Lower lobe of right lung (tissue), 2 donors: ENCODE results near the gene USP21. TPM values are rescaled to one million over a fixed set of nuclear protein-coding genes. Genes with fewer than 3 reads are reported as not detected.
A peak's percentile ranks its signal among the peaks of the same experiment; 100 is the strongest.

ENCODE experiments used
- ATAC-seq, 2 donors: fragments of 200-7000 bp; cut with Tn5 transposase; one replicate each; pipeline ENCODE4 v1.9.1; 2020 to 2022; ENCODE audit warnings: mild to moderate bottlenecking in 2 of 2, moderate library complexity in 2 of 2
- DNase-seq: peaks from one replicate; pipeline ENCODE4 v3.0.0-alpha.2; 2020
- H3K27ac ChIP-seq: fragments of 200-600 bp; one replicate; pipeline ENCODE4 v1.8.0; 2022
- H3K27me3 ChIP-seq: fragments of 200-600 bp; one replicate; pipeline ENCODE4 v1.8.0; 2022; ENCODE audit warnings: low read depth
- H3K36me3 ChIP-seq: fragments of 200-600 bp; one replicate; pipeline ENCODE4 v1.8.0; 2022; ENCODE audit warnings: mild to moderate bottlenecking
- H3K4me1 ChIP-seq: fragments of 200-600 bp; one replicate; pipeline ENCODE4 v1.8.0; 2022
- H3K4me3 ChIP-seq: fragments of 200-600 bp; one replicate; pipeline ENCODE4 v1.8.0; 2022; ENCODE audit warnings: mild to moderate bottlenecking
- H3K9me3 ChIP-seq: fragments of 200-600 bp; one replicate; pipeline ENCODE4 v1.8.0; 2022
- intact Hi-C: fragments of 100-400 bp; cut with DNase I; formaldehyde crosslinking; loops from one replicate; pipeline ENCODE4 v1.11.0; 2022
- total RNA-seq: library from RNA; stranded (reverse); fragmentation: NEBNext Ultra II Directional; extraction: Animal tissue kit (Norgen Biotek cat#: 25700); gene quantifications from one replicate; pipeline ENCODE4 v1.2.1, GENCODE V29; 2021
- TF ChIP-seq, protein P1 (sequence below): fragments of 200-600 bp; IDR thresholded peaks from one replicate; pipeline ENCODE4 v1.8.0; 2022; ENCODE audit warnings: antibody characterized with exemption, mild to moderate bottlenecking
- donor health status: DM: no; HTN: yes; CAD: no; lungs with severe emphysema.

The USP21 gene
- total RNA-seq, 1 donor from 2014 or later: 32.2 TPM

DNA sequence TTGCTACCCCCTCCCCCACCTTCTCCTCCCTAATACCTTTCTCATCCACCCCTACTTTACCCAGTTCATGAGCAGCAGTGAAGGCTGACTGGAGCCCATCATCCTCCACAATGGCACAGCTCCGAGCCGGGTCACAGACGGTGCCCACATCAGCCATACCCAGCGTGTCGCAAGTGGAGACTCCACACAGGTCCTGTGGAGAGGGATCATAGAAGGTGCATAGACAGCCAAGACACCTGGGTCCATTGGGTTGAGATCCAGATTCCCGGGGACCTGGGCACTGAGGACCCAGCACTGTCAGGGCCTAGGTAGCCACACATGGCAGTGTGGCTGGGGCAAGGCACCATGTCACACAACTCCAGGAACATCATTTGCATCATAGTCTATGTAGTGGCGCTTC lies 36.8 kb downstream of the USP21 start:
- ATAC-seq: no peak
- H3K4me1 ChIP-seq: peaks cover 83% of the 10 kb centered on the region
- TF ChIP-seq, protein P1, sequence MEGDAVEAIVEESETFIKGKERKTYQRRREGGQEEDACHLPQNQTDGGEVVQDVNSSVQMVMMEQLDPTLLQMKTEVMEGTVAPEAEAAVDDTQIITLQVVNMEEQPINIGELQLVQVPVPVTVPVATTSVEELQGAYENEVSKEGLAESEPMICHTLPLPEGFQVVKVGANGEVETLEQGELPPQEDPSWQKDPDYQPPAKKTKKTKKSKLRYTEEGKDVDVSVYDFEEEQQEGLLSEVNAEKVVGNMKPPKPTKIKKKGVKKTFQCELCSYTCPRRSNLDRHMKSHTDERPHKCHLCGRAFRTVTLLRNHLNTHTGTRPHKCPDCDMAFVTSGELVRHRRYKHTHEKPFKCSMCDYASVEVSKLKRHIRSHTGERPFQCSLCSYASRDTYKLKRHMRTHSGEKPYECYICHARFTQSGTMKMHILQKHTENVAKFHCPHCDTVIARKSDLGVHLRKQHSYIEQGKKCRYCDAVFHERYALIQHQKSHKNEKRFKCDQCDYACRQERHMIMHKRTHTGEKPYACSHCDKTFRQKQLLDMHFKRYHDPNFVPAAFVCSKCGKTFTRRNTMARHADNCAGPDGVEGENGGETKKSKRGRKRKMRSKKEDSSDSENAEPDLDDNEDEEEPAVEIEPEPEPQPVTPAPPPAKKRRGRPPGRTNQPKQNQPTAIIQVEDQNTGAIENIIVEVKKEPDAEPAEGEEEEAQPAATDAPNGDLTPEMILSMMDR: no peak
- DNase-seq: no peak
- H3K27me3 ChIP-seq: no peaks in the 10 kb centered on the region
- intact Hi-C loops: no loop called here
- H3K36me3 ChIP-seq: peaks cover 7% of the 10 kb centered on the region
- H3K27ac ChIP-seq: no peak overlapping the region
- no peaks in the 10 kb centered on the region for H3K9me3 ChIP-seq
- peak overlapping the region; percentile 40 for H3K4me3 ChIP-seq

DNA sequence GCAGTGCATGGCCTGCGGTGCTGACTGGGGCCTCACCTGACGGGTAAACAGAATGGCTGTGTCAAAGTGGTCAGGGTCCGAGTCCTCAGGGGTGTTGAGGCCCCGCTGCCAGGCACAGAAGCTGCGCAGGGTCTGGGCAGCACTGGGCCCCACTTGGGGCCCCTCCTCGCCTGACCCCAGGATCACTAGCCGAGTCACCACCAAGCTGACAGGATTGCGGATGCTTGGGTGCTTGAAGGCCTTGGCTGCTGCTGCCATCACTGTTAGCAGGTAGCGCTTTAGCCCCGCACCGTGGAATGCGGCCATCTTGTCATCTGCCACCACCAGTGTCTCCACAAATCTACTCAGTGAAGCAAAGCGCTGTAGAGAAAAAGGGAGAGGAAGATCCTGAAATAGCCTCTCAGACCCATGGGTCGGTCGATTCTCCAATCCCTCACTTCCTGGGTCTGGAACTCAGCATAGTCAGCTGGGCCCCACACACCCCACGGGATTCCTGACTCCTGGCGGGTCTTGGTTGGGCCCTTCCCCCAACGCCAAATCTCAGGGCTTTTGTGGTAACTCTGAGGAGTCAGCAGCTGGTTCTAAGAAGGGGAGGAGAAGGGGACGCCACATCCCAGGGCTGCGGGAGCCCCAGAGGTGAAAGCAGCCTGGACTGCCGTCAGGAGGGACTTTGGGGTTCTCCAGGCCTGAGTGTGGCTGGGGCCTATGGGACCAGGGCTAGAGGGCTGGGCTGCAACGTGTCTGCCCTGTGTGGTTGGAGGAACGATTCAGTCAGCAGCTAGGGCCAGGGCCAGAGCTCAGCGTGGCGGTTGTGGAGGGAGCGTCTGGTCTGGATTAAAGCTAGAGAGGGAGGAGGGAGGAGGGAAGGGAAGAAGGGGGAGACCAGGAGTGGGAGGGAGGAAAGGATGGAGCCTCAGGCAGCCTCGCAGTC lies 37.5 kb downstream of the USP21 start:
- no peak for ATAC-seq
- peak overlapping the region; percentile 53 for H3K27ac ChIP-seq

DNA sequence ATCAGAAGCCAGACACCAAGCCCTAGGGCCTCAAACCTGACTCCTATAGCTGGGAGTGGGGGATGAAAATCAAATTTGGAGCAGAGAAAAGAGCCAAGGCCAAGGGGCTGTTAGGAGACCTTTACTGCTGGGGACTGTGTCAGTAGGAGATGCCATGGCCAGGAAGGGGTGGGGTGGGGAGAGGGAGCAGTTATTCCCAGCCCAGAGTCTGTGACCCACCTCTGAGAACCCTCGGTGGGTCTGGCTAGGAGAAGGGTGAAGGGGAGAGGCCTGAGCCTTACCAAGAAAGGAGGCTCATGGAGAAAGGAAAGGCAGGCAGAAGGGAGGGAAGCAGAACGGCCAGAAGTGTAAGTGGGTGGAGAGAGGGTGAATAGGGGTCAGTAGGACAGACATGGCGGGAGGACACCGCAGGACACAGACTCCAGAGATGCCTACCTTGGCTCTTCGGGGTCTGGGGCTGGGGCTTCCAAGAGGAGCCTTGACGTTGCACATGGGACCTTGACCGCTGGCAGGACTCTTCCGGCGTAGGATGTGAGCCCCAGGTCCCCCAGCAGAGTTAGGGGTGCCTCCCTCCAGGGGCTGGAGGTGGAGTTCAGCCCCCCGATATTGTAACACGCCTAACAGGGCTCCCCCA lies 38.4 kb downstream of the USP21 start:
- Histone ChIP-seq H3K9me3 (no peaks in the 10 kb centered on the region), H3K4me3 (peak overlapping the region; percentile 40), H3K27ac (peak overlapping the region; percentile 93), H3K36me3 (no peaks in the 10 kb centered on the region), H3K4me1 (peaks cover 87% of the 10 kb centered on the region), H3K27me3 (no peaks in the 10 kb centered on the region)
- intact Hi-C loops: no loop called here
- DNase-seq (no peak), ATAC-seq (no peak)
- TF ChIP-seq, protein P1: no peak

More for the DNA sequence above, 37.5 kb downstream of the USP21 start:
- Histone ChIP-seq H3K9me3 (no peaks in the 10 kb centered on the region), H3K4me1 (peaks cover 90% of the 10 kb centered on the region), H3K27me3 (no peaks in the 10 kb centered on the region), H3K36me3 (peaks cover 2% of the 10 kb centered on the region), H3K4me3 (peak overlapping the region; percentile 40)
- DNase-seq: no peak
- TF ChIP-seq, protein P1: no peak
- intact Hi-C loops: no loop called here

DNA sequence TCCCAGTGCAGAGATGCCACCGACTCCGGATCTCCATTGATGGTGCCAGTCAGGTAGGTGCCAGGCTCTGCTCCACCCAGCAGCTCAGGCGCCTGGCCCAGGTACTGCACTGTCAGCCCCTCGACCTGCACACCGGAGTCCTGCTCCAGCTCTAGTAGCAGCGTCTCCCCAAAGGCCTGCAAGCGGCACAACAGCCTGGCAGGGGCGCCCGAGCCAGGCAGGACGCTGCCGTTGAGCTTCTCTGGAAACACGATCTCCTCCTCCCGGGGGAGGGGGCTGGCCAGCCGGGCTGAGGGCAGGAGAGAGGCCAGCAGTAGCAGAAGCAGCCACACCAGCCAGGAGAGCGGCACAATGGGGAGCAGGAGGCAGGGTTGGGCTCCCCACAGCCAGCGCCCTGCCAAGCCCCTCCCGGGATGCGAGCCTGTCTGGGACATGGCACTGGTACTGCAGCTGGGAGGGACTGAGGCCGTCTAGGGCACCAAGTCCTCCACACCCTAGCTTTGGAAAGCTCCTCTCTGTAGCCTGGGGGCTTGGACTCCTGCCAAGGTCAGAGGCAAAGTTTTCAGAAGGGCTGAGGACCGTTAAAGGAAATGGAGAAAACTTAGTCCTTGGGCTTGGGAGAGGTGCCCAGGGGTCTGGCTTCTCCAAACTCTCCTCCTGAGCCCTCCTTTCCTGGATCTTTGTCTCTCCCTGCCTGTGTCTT lies 39.0 kb downstream of the USP21 start:
- peaks cover under 1% of the 10 kb centered on the region for H3K36me3 ChIP-seq
- ATAC-seq (no peak), DNase-seq (no peak)
- intact Hi-C loops: no loop called here
- H3K27me3 ChIP-seq: no peaks in the 10 kb centered on the region
- TF ChIP-seq, protein P1: no peak
- peak overlapping the region; percentile 93 for H3K27ac ChIP-seq
- no peaks in the 10 kb centered on the region for H3K9me3 ChIP-seq
- peak overlapping the region; percentile 40 for H3K4me3 ChIP-seq
- H3K4me1 ChIP-seq: peaks cover 88% of the 10 kb centered on the region

DNA sequence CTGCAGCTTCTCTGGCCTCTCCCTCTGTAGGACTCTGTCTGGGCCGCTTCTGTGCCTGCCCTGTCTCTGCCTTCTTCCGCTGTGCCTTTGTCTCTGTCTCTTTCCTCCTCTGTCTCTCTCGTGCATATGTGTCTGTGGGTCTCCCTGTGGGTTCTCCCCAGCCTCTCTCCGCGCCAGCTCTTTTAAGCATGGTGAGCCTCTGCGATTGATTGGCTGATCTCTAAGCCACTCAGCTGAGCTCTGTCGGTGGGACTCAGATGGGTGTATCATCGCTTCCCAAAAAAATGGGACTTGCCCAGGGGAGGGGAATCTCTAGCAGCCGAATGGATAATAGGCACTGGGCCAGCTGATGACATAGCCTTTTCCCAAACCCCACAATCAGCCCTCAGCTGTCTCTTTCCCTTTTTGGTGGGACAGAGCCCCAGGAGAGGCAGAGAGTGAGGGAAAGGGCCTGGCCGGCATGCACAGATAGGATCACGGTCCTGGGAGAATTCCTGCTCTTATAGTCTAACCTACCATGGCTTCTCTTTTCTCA lies 39.7 kb downstream of the USP21 start, which contains the start of gene ADAMTS4:
ADAMTS4 (minus strand) TSS at position 158 of the 535 bp plus-strand sequence. CDS start 427 bp downstream, outside the sequence.
- TF ChIP-seq, protein P1: no peak
- ATAC-seq (no peak), DNase-seq (no peak)
- no peaks in the 10 kb centered on the region for H3K27me3 ChIP-seq
- peaks cover 91% of the 10 kb centered on the region for H3K4me1 ChIP-seq
- H3K4me3 ChIP-seq: peak within 1 kb of the TSS; percentile 40
- intact Hi-C loops: no loop called here
- peak within 1 kb of the TSS; percentile 93 for H3K27ac ChIP-seq
- H3K36me3 ChIP-seq: peaks cover 7% of the 10 kb centered on the region
- no peaks in the 10 kb centered on the region for H3K9me3 ChIP-seq
